Upper lobe of left lung (tissue), 6 donors: ENCODE results near the gene EIF1AD. TPM values are rescaled to one million over a fixed set of nuclear protein-coding genes. Genes with fewer than 3 reads are reported as not detected.

ENCODE experiments used
- total RNA-seq, 6 donors: library from RNA; depleted of rRNA in 4 of 6; stranded (reverse); fragments of >200 nt in 4 of 6; gene quantifications; one replicate each; pipeline versions ENCODE4 v1.1.0 to v1.2.1, GENCODE V29; 2016 to 2021
- donor health status: DM: no; HTN: no; CAD: no; lungs with moderate emphysema.
- donor health status: DM: no; HTN: yes; CAD: no; lungs with severe emphysema.

EIF1AD gene
- total RNA-seq, 6 donors from 2014 or later: 22.8 to 37.4 (median 30.1) TPM

Other genes with a start within 250 kb of the EIF1AD start
- gene AP5B1, start 221.2 kb downstream of the EIF1AD start, total RNA-seq: 10 to 100 TPM; 24.8 to 66.0 (median 46.8) TPM
- gene OVOL1, start 215.1 kb downstream of the EIF1AD start, total RNA-seq: 1 to 10 TPM in 2 of 6 donors, under 1 TPM in 4; under 0.01 to 2.2 (median 0.77) TPM
- gene SNX32, start 168.2 kb downstream of the EIF1AD start, total RNA-seq: under 1 TPM in 2 of 6 donors, not detected in 4; 0.37 to 0.69 TPM
- 100 to 1,000 TPM; 358 to 813 (median 768) TPM for gene CFL1, start 144.0 kb downstream of the EIF1AD start, total RNA-seq
- gene MUS81, start 141.7 kb downstream of the EIF1AD start, total RNA-seq: 100 to 1,000 TPM in 1 of 6 donors, 10 to 100 TPM in 5; 41.5 to 182 (median 53.3) TPM
- gene EFEMP2, start 129.4 kb downstream of the EIF1AD start, total RNA-seq: 10 to 100 TPM; 28.8 to 79.6 (median 65.3) TPM
- gene CTSW, start 122.3 kb downstream of the EIF1AD start, total RNA-seq: 10 to 100 TPM in 3 of 6 donors, 1 to 10 TPM in 3; 2.1 to 20.7 (median 11.4) TPM
- gene FIBP, start 113.7 kb downstream of the EIF1AD start, total RNA-seq: 10 to 100 TPM; 46.8 to 77.7 (median 57.0) TPM
- gene CCDC85B, start 111.5 kb downstream of the EIF1AD start, total RNA-seq: 10 to 100 TPM; 19.9 to 69.7 (median 37.2) TPM
- 10 to 100 TPM in 3 of 6 donors, 1 to 10 TPM in 3; 1.8 to 16.9 (median 8.2) TPM for gene FOSL1, start 101.8 kb downstream of the EIF1AD start, total RNA-seq
- gene C11orf68, start 83.1 kb downstream of the EIF1AD start, total RNA-seq: 10 to 100 TPM; 11.5 to 42.4 (median 24.3) TPM
- 100 to 1,000 TPM in 1 of 6 donors, 10 to 100 TPM in 5; 60.3 to 111 (median 80.0) TPM for gene DRAP1, start 82.7 kb downstream of the EIF1AD start, total RNA-seq
- gene TSGA10IP, start 56.7 kb downstream of the EIF1AD start, total RNA-seq: under 1 TPM in 2 of 6 donors, not detected in 4; 0.17 to 0.92 TPM
- gene SART1, start 40.4 kb downstream of the EIF1AD start, total RNA-seq: 100 to 1,000 TPM in 2 of 6 donors, 10 to 100 TPM in 4; 44.4 to 201 (median 71.4) TPM
- 100 to 1,000 TPM in 2 of 6 donors, 10 to 100 TPM in 4; 32.5 to 201 (median 53.8) TPM for gene BANF1, start 346 bp upstream of the EIF1AD start, total RNA-seq
- gene CST6, start 9.9 kb upstream of the EIF1AD start, total RNA-seq: 10 to 100 TPM; 12.6 to 68.1 (median 30.5) TPM
- gene CATSPER1, start 24.3 kb upstream of the EIF1AD start, total RNA-seq: 1 to 10 TPM in 4 of 6 donors, under 1 TPM in 1, not detected in 1; 0.79 to 6.1 (median 3.0) TPM
- 1 to 10 TPM in 1 of 6 donors, not detected in 5; 2.4 TPM for gene GAL3ST3, start 47.0 kb upstream of the EIF1AD start, total RNA-seq
- gene SF3B2, start 50.2 kb upstream of the EIF1AD start, total RNA-seq: 100 to 1,000 TPM; 142 to 193 (median 173) TPM
- gene PACS1, start 68.1 kb upstream of the EIF1AD start, total RNA-seq: 100 to 1,000 TPM in 1 of 6 donors, 10 to 100 TPM in 5; 39.8 to 123 (median 51.1) TPM